HG02759 (cell line): ENCODE data around the gene GPC6.
"Not testable (repeated sequence)": the region's sequence is repeated elsewhere in the genome, so short reads cannot be mapped to it uniquely, and the experiment has no call there.

Experiments used
- ATAC-seq: cut with Tn5 transposase; IDR thresholded peaks from one replicate; pipeline ENCODE4 v1.9.1; 2021; ENCODE audit warnings: mild to moderate bottlenecking, moderate library complexity; ENCODE audit not compliant: unreplicated experiment

Gene GPC6

GRCh38 chr13:94181461-94182107 is 955.0 kb downstream of the GPC6 start:
- ATAC-seq, result no peak

GRCh38 chr13:94182185-94182761 is 955.7 kb downstream of the GPC6 start:
- no peak for ATAC-seq

GRCh38 chr13:94186470-94186869 is 959.9 kb downstream of the GPC6 start:
- ATAC-seq, result no peak

GRCh38 chr13:94188201-94188854 is 961.7 kb downstream of the GPC6 start:
- ATAC-seq, result no peak

- ATAC-seq, result no peak
Measured at GRCh38 chr13:94192431-94192975, 965.9 kb downstream of the GPC6 start.

GRCh38 chr13:94195715-94196114 is 969.1 kb downstream of the GPC6 start:
- no peak for ATAC-seq

- ATAC-seq, result no peak
Measured at GRCh38 chr13:94196413-94196812, 969.8 kb downstream of the GPC6 start.

GRCh38 chr13:94198681-94199080 is 972.1 kb downstream of the GPC6 start:
- ATAC-seq, result no peak

- ATAC-seq, result no peak
Measured at GRCh38 chr13:94199135-94199534, 972.5 kb downstream of the GPC6 start.

- ATAC-seq, result no peak
Measured at GRCh38 chr13:94201022-94201421, 974.4 kb downstream of the GPC6 start.

GRCh38 chr13:94204163-94204562 is 977.6 kb downstream of the GPC6 start:
- no peak for ATAC-seq

GRCh38 chr13:94204946-94205345 is 978.3 kb downstream of the GPC6 start:
- ATAC-seq, result no peak

- ATAC-seq, result no peak
Measured at GRCh38 chr13:94205896-94206295, 979.3 kb downstream of the GPC6 start.

- ATAC-seq, result no peak
Measured at GRCh38 chr13:94209117-94209516, 982.5 kb downstream of the GPC6 start.

- not testable (repeated sequence) for ATAC-seq
Measured at GRCh38 chr13:94209913-94210312, 983.3 kb downstream of the GPC6 start.

GRCh38 chr13:94210816-94211215 is 984.2 kb downstream of the GPC6 start:
- ATAC-seq, result no peak

GRCh38 chr13:94212196-94212595 is 985.6 kb downstream of the GPC6 start:
- no peak for ATAC-seq

- no peak for ATAC-seq
Measured at GRCh38 chr13:94214121-94214520, 987.5 kb downstream of the GPC6 start.

- no peak for ATAC-seq
Measured at GRCh38 chr13:94214975-94215374, 988.4 kb downstream of the GPC6 start.

- no peak for ATAC-seq
Measured at GRCh38 chr13:94216476-94216875, 989.9 kb downstream of the GPC6 start.

- no peak for ATAC-seq
Measured at GRCh38 chr13:94217370-94217769, 990.8 kb downstream of the GPC6 start.

GRCh38 chr13:94218537-94218936 is 991.9 kb downstream of the GPC6 start:
- ATAC-seq, result no peak
